Hepatocyte (in vitro differentiated cells): Measurements from ENCODE around the gene CCDC106. TPM values are rescaled to one million over a fixed set of nuclear protein-coding genes. Genes with fewer than 3 reads are reported as not detected.

ENCODE experiments used
- DNase-seq: peaks from one replicate; pipeline ENCODE4 v3.0.0-alpha.2; 2016; ENCODE audit warnings: low spot score
- H2AFZ ChIP-seq: fragments of 200-600 bp; sonication (generic); 2 replicates; pipeline ENCODE4 v1.6.0; 2016; ENCODE audit warnings: antibody characterized with exemption, mild to moderate bottlenecking
- H3K27ac ChIP-seq: fragments of 200-600 bp; sonication (generic); 2 replicates; pipeline ENCODE4 v1.5.1; 2016; ENCODE audit warnings: mild to moderate bottlenecking
- H3K27me3 ChIP-seq: fragments of 200-600 bp; sonication (generic); 2 replicates; pipeline ENCODE4 v1.6.1; 2016
- H3K36me3 ChIP-seq: fragments of 200-600 bp; sonication (generic); replicated peaks from 2 replicates; pipeline ENCODE4 v1.5.1; 2016; ENCODE audit warnings: low read depth; ENCODE audit not compliant: insufficient read depth
- H3K4me1 ChIP-seq: fragments of 200-600 bp; sonication (generic); 2 replicates; pipeline ENCODE4 v1.5.1; 2016; ENCODE audit warnings: mild to moderate bottlenecking, moderate library complexity; ENCODE audit not compliant: insufficient read depth
- H3K4me2 ChIP-seq: fragments of 200-600 bp; sonication (generic); 2 replicates; pipeline ENCODE4 v1.6.0; 2016
- H3K4me3 ChIP-seq: fragments of 200-600 bp; sonication (generic); 2 replicates; pipeline ENCODE4 v1.5.1; 2016; ENCODE audit warnings: mild to moderate bottlenecking
- H3K79me2 ChIP-seq: fragments of 200-600 bp; sonication (generic); 2 replicates; pipeline ENCODE4 v1.6.0; 2017; ENCODE audit warnings: mild to moderate bottlenecking
- H3K9me2 ChIP-seq: fragments of 200-600 bp; sonication (generic); replicated peaks from 2 replicates; pipeline ENCODE4 v1.6.0; 2017; ENCODE audit warnings: mild to moderate bottlenecking; ENCODE audit not compliant: insufficient read depth
- H3K9me3 ChIP-seq: fragments of 200-600 bp; sonication (generic); 2 replicates; pipeline ENCODE4 v1.5.1; 2016; ENCODE audit warnings: low read depth, mild to moderate bottlenecking
- H4K20me1 ChIP-seq: fragments of 200-600 bp; sonication (generic); 2 replicates; pipeline ENCODE4 v1.6.0; 2016; ENCODE audit warnings: mild to moderate bottlenecking; ENCODE audit not compliant: insufficient read depth, poor library complexity, severe bottlenecking
- EZH2 ChIP-seq: fragments of 200-600 bp; sonication (generic); IDR thresholded peaks from 2 replicates; pipeline ENCODE4 v1.6.1; 2016; ENCODE audit warnings: antibody characterized with exemption, mild to moderate bottlenecking, borderline replicate concordance
- EZH2phosphoT487 ChIP-seq: fragments of 200-600 bp; sonication (generic); IDR thresholded peaks from one replicate; pipeline ENCODE4 v1.6.1; 2018; ENCODE audit warnings: antibody characterized with exemption, mild to moderate bottlenecking, low read depth, moderate library complexity; ENCODE audit not compliant: unreplicated experiment, severe bottlenecking
- WGBS: methylation state at CpG from one replicate; pipeline ENCODE4 v1.1.6; 2016; ENCODE audit warnings: low lambda C conversion rate; ENCODE audit errors: missing lambda C conversion rate; 5-methylcytosine and 5-hydroxymethylcytosine counted together
- polyA plus RNA-seq: library from polyadenylated mRNA; unstranded; fragments of >200 nt; fragmentation: Nextera tagmentation; extraction: Ambion mirVana; gene quantifications from 2 replicates; pipeline ENCODE4 v1.2.1, GENCODE V29; 2016
- total RNA-seq: library from RNA; depleted of rRNA; stranded (reverse); fragments of >200 nt; gene quantifications from 2 replicates; pipeline ENCODE4 v1.2.3, GENCODE V29; 2014
- TF ChIP-seq, protein P1 (sequence below): fragments of 200-600 bp; sonication (generic); IDR thresholded peaks from 2 replicates; pipeline ENCODE4 v1.5.1; 2016; ENCODE audit warnings: antibody characterized with exemption, mild to moderate bottlenecking; ENCODE audit not compliant: poor library complexity

The CCDC106 gene
- total and polyA plus RNA-seq, 2 experiments from 2014 or later = 18.3 to 31.7 TPM

DNA sequence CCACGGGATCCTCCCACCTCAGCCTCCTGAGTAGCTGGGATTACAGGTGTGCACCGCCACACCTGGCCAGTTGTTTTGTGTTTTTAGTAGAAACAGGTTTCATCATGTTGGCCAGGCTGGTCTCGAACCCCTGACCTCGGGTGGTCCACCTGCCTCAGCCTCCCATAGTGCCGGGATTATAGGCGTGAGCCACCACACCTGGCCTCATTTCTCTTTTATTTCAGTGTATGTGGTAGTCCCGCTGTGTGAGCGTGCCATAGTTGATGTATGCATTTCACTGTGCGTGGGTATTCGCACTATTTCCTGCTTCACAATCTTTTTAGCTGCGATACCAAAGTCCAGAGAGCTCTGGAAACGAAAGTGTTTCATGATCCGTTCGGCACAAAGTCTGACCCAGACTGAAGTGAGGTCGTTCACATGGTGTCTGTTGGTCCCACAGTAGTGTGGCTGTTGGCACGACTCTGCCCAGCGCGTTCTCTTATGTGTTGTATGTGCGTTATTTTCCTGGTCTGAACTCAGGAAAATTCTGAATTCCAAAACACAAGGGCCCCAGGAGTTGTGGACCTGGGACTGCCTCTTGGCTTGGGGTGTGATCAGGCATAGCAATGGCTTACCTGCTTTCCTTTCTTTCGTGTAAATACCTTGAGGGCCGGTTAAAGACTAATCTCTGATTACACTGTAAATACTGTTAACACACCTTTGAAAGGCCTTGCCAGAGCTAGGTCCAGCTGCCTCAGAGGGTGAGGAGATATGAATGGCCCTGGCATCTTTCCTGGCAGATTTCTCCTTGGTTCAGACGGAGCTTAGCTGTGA is 35.6 kb downstream of the CCDC106 start:
- DNase-seq = peak; percentile 73
- Histone ChIP-seq H3K27ac (peak overlapping the region; percentile 98), H3K27me3 (no peaks in the 10 kb centered on the region), H3K4me3 (no peak overlapping the region), H3K9me3 (no peaks in the 10 kb centered on the region), H4K20me1 (peaks cover 41% of the 10 kb centered on the region), H3K9me2 (no peaks in the 10 kb centered on the region), H3K4me1 (peaks cover 25% of the 10 kb centered on the region), H2AFZ (no peak overlapping the region), H3K4me2 (peak overlapping the region; percentile 69), H3K36me3 (no peaks in the 10 kb centered on the region), H3K79me2 (peaks cover 83% of the 10 kb centered on the region)
- 67% methylated on average over 22 of the region's 22 CpGs for WGBS
- no peak for TF ChIP-seq EZH2phosphoT487
- TF ChIP-seq, protein P1, sequence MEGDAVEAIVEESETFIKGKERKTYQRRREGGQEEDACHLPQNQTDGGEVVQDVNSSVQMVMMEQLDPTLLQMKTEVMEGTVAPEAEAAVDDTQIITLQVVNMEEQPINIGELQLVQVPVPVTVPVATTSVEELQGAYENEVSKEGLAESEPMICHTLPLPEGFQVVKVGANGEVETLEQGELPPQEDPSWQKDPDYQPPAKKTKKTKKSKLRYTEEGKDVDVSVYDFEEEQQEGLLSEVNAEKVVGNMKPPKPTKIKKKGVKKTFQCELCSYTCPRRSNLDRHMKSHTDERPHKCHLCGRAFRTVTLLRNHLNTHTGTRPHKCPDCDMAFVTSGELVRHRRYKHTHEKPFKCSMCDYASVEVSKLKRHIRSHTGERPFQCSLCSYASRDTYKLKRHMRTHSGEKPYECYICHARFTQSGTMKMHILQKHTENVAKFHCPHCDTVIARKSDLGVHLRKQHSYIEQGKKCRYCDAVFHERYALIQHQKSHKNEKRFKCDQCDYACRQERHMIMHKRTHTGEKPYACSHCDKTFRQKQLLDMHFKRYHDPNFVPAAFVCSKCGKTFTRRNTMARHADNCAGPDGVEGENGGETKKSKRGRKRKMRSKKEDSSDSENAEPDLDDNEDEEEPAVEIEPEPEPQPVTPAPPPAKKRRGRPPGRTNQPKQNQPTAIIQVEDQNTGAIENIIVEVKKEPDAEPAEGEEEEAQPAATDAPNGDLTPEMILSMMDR = no peak
- TF ChIP-seq EZH2 = no peak

DNA sequence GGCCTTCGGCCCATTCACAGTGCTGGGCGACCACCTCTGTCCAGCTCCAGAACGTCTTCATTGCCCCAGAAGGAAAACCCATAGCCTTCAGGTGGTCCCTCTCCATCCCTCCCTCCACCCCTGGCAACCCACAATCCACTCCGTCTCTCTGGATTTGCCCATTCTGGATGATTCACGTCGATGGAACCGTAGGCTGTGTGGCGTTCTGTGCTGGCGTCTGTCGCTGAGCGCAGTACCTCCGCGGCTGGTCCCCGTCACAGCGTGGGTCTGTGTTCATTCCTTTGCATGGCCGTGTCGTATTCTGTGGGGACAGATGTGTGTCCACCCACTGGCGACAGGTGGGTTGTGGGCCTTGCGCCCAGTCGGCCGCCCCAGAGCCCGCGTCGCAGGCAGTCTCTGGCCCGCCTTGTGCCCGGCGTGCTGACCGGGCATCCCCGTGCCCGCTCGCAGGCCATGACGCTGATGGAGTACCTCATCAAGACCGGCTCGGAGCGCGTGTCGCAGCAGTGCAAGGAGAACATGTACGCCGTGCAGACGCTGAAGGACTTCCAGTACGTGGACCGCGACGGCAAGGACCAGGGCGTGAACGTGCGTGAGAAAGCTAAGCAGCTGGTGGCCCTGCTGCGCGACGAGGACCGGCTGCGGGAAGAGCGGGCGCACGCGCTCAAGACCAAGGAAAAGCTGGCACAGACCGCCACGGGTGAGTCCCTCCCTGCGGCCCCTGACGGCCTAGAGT is 37.1 kb downstream of the CCDC106 start:
- DNase-seq = no peak
- H3K9me3 ChIP-seq = no peaks in the 10 kb centered on the region
- peaks cover 69% of the 10 kb centered on the region for H3K79me2 ChIP-seq
- peaks cover 25% of the 10 kb centered on the region for H3K4me1 ChIP-seq
- H3K27me3 ChIP-seq = no peaks in the 10 kb centered on the region
- H3K9me2 ChIP-seq = no peaks in the 10 kb centered on the region
- H4K20me1 ChIP-seq = peaks cover 28% of the 10 kb centered on the region
- peak overlapping the region; percentile 69 for H3K4me2 ChIP-seq
- TF ChIP-seq EZH2 (no peak), EZH2phosphoT487 (no peak)
- TF ChIP-seq, protein P1 = no peak
- H2AFZ ChIP-seq = no peak overlapping the region
- peak overlapping the region; percentile 98 for H3K27ac ChIP-seq
- 98% methylated on average over 51 of the region's 60 CpGs for WGBS
- no peak overlapping the region for H3K4me3 ChIP-seq
- no peaks in the 10 kb centered on the region for H3K36me3 ChIP-seq

DNA sequence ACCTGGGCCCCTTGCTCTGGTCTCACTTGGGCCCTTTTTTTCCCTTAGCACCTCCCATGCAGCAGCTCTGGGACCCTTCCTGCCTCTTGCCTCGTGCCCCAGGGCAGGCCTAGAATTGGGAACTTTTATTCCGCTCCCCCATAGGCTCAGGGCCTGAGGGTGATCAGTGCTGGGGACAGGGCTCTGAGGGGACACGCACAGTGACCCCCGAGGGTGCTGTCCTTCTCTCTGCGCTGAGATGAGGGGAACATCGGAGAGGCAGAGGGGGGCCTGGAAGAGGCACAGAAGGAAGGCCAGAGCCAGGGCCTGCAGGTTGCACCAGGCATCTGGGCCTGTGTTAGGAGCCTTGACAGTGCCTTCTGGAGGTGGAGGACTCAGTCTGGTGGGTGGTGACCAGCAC is 37.8 kb downstream of the CCDC106 start:
- TF ChIP-seq EZH2 (no peak), EZH2phosphoT487 (no peak)
- TF ChIP-seq, protein P1 = no peak
- 96% methylated on average over 6 of the region's 6 CpGs for WGBS
- Histone ChIP-seq H3K36me3 (no peaks in the 10 kb centered on the region), H3K4me1 (peaks cover 25% of the 10 kb centered on the region), H3K27ac (peak overlapping the region; percentile 98), H3K79me2 (peaks cover 66% of the 10 kb centered on the region), H2AFZ (no peak overlapping the region), H3K9me3 (no peaks in the 10 kb centered on the region), H3K9me2 (no peaks in the 10 kb centered on the region), H3K4me3 (no peak overlapping the region), H4K20me1 (peaks cover 28% of the 10 kb centered on the region), H3K4me2 (no peak overlapping the region), H3K27me3 (no peaks in the 10 kb centered on the region)
- DNase-seq = no peak
